HG02763 (cell line): ENCODE measurements around the gene LPCAT2.
"Not testable (repeated sequence)": the region's sequence is repeated elsewhere in the genome, so short reads cannot be mapped to it uniquely, and the experiment has no call there.

Source experiments
- ATAC-seq: cut with Tn5 transposase; IDR thresholded peaks from one replicate; pipeline ENCODE4 v1.9.1; 2021; ENCODE audit warnings: mild to moderate bottlenecking, moderate library complexity; ENCODE audit not compliant: unreplicated experiment

LPCAT2 gene

DNA sequence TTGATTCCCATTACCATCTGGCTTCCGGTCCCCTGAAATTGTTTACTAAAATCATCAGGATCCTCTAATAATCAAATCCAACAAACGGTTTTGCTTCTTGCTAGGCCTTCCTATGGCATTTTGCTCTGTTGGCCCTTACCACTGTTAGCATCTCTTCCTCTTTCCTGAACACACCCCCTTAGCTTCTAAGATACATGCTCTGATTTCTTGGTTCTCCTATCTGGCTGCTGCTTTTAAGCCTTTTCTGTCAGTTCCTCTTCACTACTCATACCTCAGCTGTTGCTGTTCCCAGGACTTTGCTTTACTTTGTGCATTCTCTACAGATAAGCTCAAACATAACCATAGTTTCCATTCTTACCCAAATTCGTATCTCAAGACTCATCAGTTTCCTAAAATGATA lies 69.0 kb downstream of the LPCAT2 start:
- no peak for ATAC-seq

DNA sequence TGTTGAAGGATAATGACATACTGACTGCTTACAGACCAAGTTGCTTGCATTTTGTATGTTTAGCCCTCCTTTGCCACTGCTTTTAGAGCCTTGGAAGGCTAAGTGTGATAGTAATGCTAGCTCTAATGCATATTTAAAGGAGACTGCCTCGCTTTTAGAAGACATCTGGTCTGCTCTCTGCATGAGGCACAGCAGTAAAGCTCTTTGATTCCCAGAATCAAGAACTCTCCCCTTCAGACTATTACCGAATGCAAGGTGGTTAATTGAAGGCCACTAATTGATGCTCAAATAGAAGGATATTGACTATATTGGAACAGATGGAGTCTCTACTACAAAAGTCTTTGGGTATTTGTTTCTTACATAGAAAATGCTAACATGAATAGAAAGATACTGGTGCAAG lies 76.8 kb downstream of the LPCAT2 start:
- no peak for ATAC-seq

DNA sequence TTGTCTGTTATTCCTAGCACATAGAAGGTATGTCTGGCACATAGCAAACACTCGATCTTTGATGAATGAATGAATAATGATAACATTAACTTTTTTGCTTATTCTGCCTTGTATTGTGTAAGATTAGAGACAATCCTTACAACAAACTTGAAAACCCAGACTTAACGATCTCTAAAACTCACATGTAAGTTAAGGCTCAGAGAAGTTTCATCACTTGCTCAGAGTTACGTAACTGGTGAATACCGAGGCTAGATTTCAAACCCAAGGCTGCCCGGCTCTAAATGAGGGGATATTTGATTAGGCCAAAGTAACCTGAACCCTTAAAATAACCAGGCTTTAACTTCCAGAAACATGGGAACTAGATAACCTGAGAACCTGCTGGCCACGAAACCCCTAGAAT lies 79.9 kb downstream of the LPCAT2 start:
- no peak for ATAC-seq

DNA sequence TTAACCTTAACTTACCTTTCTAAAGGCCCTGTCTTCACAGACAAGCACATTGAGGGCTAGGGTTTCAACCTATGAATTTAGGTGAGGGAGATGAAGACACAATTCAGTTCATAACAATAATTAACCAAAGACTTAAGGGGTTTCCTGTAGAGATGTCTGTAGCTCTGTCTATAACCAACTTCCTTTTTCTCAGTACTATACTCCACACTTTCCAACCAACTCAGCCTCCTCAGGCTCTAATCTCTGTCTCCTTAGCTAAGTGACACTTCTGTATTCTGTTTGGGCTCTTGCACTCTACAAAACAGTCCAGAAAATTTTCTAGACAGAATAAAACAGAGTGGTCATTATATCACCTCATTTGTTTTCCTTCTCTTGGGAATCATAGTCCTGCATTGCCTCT lies 83.4 kb downstream of the LPCAT2 start:
- ATAC-seq, result no peak

DNA sequence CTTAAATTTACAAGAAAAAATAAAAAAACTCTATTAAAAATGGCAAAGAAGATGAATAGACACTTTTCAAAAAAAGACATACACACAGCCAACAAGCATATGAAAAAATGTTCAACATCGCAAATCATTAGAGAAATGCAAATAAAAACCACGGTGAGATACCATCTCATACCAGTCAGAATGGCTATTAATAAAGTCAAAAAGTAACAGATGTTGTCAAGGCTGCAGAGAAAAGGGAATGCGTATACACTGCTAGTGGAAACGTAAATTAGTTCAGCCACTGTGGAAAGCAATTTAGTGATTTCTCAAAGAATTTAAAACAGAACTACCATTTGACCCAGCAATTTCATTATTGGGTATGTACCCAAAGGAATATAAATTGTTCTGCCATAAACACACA lies 89.1 kb downstream of the LPCAT2 start:
- no peak for ATAC-seq

DNA sequence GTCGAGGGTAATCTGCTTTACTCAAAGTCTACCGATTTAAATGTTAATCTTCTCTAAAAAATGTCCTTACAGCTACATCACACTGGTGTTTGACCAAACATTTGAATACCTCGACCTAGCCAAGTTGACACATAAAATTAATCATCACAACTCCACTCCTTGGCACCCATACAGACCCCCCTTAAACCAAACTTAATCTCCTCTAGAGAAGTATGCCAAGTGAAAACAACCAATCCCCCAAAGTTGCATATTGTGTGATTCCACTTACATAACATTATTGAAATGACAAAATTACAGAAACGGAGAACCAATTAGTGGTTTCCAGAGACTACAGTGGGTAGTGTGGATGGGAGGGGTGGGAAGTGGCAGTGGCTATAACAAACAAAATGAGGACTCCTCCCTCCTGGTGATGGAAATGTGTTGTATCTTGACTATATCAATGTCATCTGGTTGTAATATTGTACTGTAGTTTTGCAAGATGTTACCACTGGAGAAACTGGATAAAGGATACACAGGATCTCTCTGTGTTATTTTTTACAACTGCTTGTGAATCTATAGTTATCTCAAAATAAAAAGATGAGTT lies 97.0 kb downstream of the LPCAT2 start:
- no peak for ATAC-seq

DNA sequence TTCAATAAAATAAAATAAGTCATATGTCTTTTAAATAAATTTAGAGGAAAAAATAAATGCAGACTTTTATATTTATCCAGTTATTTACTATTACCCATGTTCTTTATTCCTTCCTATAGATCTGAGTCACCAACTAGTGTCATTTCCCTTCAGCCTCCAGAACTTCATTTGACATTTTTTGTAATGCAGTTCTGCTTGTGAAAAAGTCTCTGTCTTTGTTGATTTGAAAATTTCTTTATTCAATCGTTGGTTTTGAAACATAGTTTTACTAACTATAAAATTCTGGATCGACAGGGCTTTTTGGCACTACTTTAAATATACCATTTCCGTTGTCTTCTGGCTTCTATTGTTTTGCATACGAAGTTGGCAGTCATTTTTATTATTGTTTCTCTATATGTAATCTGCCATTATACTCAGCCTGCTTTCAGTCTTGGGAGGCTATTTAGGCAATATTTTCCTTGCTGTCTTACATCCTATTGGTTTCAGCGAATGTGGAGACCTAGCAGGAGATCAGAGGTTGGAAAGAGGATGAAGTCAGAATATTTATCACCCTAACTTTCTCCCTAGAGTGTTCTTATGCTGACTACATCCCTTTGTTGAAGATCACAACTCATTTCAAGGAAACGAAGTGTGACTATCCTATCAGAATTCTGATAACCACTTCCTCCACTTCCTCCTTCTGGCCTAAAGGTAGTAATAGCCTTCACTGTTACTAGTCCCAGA lies 104.9 kb downstream of the LPCAT2 start:
- ATAC-seq, result no peak

DNA sequence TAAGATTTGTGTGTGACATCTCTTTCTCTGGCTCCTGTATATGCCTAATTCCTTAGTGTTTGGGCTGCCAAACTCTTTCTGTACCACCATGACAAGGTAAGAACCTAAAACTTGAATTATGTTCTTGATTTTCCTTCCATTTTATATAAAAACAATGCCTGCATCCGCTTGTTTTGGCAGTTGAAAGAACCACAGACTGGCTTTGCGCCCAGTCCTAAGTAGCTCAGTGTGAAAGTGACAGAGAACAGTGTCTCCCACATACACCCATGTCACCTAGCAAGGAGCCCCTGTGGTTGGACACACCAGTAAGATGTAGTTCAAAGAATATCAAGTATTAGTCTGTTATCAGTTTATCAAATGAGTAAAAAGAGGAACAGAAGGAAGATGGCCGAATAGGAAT lies 106.2 kb downstream of the LPCAT2 start:
- ATAC-seq, result no peak

DNA sequence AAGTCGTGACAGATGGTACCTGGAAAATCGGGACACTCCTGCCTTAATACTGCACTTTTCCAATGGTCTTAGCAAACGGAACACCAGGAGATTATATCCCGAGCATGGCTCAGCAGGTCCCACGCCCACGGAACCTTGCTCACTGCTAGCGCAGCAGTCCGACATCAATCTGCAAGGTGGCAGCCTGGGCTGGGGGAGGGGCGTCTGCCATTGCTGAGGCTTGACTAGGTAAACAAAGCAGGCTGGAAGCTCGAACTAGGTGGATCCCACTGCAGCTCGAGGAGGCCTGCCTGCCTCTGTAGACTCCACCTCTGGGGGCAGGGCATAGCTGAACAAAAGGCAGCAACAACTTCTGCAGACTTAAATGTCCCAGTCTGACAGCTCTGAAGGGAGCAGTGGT lies 106.8 kb downstream of the LPCAT2 start:
- ATAC-seq, result not testable (repeated sequence)

DNA sequence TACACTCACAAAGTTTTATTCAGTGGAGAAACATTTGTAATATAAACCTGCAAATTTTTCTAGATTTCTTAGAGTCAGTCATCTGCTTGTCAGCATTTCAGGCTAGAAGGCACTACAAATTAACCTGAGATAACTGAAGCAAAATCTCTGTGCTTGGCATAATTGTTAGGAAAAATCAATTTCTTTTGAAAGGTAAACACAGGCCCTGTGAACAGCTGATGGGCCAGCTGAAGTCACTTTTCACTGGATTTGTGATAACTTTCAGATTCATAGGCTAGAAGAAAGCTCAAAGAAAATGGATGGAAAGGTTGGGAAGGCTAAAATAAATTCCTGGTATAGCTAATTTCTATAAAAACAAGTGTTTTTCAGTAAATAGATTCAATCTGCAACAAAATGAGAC lies 112.9 kb downstream of the LPCAT2 start:
- no peak for ATAC-seq

DNA sequence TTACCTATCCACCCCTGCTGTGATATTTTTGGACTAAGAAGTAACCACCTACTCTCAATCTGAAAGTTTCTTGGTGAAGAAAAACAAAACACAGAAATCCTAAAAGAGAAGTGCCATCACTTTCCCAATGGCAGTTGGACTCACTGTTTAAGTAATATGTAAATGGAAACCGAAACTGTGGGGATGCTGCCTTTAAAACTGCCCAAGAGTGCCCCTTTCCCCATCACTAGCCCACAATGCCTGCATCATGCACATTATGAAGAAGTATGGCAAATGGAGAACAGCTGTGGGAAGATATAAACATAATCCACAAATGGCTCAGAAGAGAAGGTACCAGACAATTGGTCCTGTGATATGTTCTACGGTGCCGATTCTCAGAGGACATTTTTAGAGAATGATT lies 113.4 kb downstream of the LPCAT2 start:
- ATAC-seq, result no peak

DNA sequence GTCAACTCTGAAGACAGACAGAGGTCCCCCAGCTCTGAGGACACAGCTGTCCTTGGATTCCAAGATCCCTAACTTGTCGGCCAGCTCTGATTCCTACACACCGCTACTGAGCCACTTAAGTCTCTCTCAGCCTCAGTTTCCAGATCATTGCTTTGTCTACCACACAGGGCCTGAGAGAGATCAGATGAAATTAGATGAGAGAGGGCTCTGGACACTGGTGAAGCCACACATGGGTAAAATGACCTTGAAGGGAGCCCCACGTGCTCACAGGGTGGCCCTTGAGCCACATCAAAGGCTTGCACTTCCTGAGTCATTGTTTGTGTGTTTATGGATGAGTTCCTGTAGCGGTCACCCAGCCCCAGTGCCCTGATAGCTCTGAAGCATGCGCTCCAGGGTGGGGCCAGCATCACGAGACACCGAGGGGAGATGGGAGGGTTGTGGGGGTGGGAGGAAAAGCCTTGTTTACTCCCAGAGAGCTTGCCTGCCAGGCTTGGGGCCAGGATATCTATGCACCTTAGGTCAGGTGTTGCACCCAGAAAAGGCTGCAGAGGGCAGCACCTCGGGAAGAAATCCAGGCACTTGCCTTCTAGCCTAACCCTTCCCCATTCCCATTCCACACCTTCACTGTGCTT lies 114.2 kb downstream of the LPCAT2 start:
- no peak for ATAC-seq

DNA sequence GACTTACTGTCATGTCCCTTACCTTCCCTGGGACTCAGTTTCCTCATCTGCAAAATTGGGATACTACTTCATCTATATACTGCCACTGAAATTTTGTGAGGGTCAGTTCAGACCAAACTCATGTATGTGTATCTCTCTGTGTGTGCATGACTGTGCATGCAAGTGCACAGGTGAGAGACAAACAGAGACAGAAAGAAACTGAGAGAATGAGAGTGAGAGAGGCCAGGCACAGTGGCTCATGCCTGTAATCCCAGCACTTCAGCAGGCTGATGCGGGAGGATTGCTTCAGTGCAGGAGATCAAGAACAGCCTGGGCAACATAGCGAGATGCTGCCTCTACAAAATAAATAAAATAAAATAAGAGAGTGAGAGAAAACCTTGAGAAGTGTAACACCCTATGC lies 114.8 kb downstream of the LPCAT2 start:
- ATAC-seq, result no peak

DNA sequence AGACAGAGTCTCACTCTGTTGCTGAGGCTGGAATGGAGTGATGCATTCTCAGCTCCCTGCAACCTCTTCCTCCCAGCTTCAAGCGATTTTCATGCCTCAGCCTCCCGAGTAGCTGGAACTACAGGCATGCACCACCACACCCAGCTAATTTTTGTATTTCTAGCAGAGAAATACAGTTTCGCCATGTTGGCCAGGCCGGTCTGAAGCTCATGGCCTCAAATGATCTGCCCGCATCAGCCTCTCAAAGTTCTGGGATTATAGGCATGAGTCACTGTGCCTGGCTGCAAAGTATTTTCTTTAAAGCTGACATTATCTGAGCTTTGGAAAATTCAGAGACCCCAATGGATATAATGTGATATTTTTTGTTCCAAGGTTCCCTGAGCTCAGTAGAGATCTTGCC lies 115.8 kb downstream of the LPCAT2 start:
- no peak for ATAC-seq

DNA sequence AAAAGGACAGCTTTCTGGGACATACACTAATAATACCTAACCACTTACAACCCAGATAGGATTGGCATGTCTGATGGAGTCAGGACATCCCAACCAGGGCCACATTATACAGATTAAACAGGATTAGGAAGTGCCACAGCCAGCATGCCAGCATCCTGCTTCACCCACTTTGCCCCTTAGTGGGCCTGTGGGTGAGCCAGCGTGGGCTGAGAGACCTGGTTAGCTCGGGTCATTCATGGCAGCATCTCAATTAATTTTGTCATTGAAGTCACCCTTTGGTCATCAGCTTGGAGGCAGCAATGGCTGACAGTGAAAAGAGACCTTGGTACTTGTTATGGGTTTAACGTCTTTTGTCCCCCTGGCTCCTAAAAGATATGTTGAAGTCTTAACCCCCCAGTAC lies 117.0 kb downstream of the LPCAT2 start:
- ATAC-seq, result no peak

DNA sequence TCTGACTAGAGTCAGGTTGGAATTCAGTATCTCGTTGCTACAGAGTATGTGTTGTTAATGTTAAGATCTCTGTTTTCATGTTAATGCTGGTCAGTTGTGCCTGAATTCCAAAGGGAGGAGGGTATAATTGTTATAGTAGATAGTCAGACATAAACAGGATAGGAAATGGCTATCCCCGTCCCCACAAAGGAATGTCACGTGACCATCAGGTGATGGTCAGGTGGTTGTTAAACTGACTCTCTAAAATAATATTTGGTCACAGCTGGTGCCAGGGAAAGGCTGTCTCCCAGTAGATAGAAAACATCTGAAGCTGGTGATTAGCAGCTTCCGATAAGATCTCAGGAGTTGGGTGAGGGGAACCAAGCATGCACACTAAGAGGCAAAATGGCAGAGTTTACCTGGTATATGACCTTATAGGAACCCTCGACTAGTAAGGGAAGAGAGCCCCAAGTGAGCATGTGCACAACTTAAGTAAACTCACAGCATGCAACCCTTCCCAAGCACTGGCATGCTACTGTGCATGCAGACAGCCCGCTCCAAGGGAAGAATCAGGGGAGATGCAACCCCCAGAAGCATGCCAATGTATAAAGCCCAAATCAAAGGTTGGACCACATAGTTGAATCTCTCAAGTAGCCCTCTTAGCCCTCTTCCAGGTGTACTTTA lies 119.6 kb downstream of the LPCAT2 start:
- ATAC-seq, result no peak

DNA sequence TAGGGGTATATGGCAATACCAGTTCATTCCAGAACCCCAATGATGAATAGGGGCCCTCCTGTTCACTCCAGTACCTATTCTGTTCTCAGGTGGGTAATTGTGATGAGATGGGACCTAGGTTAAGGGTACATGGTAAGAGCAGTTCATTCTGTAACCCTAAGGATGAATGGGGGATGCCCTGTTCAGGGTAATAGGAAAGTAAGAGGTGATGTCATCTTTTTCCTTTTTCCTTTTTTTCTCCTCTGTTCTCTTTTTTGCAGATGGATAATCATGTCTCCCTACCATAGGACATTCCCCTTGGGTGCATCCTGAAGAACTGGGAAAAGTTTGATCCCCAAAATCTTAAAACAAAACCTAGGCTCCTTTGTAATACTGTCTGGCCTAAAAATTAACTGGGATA lies 121.9 kb downstream of the LPCAT2 start:
- ATAC-seq, result no peak

DNA sequence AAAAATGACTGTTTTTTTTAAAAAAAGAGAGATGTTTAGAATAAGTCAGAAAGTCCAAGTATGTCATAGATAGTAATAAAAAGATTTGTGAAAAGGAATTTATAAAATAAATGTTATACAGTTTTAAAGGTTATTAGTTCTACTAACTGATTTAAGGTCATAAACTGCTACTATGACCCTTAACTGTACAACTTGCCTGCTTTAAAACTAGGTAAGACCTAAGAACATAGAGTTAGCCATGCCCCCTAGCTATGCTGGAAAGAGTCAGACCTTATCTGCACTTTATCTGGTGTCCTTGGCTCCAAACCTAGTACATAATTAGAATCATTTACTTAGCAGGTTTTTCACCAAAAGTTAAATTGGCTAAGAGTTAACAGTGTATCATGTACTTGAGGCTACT lies 123.4 kb downstream of the LPCAT2 start:
- ATAC-seq, result no peak

DNA sequence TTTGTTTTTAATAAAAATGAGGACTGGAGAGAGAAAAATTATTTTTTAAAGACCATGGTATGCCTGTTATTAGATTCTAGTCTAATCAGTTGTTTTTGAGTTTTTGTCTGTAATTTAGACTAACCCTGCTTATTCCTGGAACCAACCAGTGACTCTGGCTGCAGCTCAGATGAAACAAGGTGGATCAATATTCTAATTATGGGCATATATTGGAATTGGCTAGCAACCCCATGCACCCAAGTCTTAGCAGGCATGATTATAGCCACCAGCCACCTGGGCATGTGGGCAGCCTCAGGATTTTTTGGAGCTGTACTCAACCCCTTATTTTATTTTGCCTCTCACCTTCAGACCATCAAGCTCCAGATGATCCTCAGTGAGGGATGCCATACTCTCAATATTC lies 125.3 kb downstream of the LPCAT2 start:
- no peak for ATAC-seq
